ENCODE measurements around the gene TLR3.

Gene TLR3

DNA sequence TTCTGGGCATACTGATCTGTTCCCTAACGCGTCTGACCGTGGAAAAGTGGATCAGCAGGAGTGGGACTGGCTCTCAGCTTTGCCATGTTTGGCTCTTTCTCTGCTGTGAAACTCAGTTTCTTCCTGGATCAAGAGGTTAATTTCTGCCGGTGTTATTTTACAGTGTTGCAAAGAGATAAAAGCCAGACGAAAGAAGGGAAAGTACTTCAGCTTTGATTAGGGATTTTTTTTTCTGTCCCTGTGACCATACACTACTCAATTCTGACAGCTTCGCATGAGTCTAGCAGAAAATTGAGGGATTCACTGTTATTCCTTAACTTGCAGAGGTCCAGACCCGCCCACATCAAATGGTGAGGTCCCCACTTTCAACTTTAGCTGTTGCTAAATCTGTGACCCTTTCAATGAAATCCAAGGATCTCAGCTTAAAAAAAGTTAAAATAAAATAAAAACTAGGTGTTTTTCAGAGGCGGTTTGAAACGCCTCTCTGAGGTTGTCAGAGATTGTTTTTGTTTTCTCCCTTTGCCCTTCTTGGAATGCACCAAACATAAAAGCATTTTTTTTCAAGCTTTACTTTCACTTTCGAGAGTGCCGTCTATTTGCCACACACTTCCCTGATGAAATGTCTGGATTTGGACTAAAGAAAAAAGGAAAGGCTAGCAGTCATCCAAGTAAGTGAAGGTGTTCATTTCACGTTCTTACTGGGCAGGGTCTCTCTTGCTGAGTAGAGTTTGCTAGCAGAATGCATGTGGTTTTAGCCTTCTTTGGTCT, at the start of gene TLR3:
TSS of gene TLR3 (plus strand) at position 576 of the 768 bp plus-strand sequence. CDS start 7,464 bp downstream, outside the sequence.
- no peaks in the 10 kb centered on the region for H3K9me3 Mint-ChIP-seq
- H3K4me1 Mint-ChIP-seq = peaks cover 18% of the 10 kb centered on the region
- no peaks in the 10 kb centered on the region for H3K36me3 Mint-ChIP-seq (ENCODE audit: low read depth)
- no peak for DNase-seq
- peak within 1 kb of the TSS; percentile 79 for H3K4me3 Mint-ChIP-seq
- H3K27me3 Mint-ChIP-seq = peaks cover 8% of the 10 kb centered on the region
- no peak for ATAC-seq
- no peak within 1 kb of the TSS for H3K27ac Mint-ChIP-seq

DNA sequence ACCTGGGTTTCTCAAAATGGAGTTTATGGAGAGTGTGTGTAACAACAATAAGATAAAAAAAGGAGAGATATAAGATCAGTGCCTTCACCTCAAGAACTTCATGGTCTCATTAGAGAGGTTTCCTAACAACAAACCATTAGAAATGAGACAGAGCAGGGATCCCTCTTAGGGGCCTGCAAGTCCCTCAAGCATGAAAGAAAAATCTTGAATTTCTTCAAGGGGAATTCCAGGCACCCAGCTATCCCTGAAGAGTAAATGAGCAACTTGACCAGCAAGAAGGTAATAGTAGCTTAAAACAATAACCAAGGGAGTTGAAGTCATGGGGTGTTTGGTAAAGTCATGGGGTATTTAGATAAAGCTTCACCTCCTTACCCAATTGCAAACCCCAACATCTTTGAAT, 49.7 kb upstream of the TLR3 start:
- Mint-ChIP-seq H3K4me1 (no peaks in the 10 kb centered on the region), H3K9me3 (peaks cover 5% of the 10 kb centered on the region), H3K27me3 (peaks cover 10% of the 10 kb centered on the region), H3K36me3 (ENCODE audit: low read depth) (no peaks in the 10 kb centered on the region), H3K27ac (no peak overlapping the region), H3K4me3 (no peak overlapping the region)
- ATAC-seq (no peak), DNase-seq (no peak)

DNA sequence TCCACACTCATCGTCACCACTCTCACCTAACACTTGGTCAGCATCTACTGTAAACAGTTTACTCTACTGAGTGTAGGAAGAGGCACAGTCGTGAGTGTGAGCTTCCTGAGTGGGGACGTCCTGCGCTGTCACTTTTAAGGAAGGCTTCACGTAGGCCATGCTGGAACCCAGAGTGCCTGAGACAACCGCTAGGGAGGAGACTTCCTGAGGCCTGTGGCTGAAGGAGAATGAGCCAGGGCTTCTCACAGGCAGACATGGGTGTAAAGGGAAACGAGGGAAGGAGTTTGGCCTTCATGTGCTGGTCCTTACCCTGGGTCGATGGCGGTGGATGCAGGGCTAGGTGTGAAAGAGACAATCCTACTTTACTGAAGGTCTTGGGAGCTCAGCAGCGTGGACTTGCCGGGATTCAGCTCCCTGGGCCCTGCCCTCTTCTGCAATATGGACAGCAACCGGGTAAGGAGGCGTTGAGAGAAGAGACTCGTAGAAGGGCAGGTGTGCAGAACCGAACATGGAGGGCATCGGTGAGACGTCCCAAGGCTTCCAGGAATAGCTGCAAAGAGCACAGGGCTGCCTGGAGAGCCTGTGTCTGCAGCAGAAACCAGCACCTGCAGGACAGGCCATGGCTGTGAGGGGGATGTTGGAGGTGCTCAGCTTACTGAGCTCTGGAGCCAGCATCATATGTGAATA, 48.7 kb upstream of the TLR3 start:
- peaks cover 5% of the 10 kb centered on the region for H3K9me3 Mint-ChIP-seq
- no peak for ATAC-seq
- H3K4me1 Mint-ChIP-seq = no peaks in the 10 kb centered on the region
- H3K27me3 Mint-ChIP-seq = peaks cover 9% of the 10 kb centered on the region
- no peak overlapping the region for H3K4me3 Mint-ChIP-seq
- no peak overlapping the region for H3K27ac Mint-ChIP-seq
- H3K36me3 Mint-ChIP-seq (ENCODE audit: low read depth) = no peaks in the 10 kb centered on the region
- no peak for DNase-seq

DNA sequence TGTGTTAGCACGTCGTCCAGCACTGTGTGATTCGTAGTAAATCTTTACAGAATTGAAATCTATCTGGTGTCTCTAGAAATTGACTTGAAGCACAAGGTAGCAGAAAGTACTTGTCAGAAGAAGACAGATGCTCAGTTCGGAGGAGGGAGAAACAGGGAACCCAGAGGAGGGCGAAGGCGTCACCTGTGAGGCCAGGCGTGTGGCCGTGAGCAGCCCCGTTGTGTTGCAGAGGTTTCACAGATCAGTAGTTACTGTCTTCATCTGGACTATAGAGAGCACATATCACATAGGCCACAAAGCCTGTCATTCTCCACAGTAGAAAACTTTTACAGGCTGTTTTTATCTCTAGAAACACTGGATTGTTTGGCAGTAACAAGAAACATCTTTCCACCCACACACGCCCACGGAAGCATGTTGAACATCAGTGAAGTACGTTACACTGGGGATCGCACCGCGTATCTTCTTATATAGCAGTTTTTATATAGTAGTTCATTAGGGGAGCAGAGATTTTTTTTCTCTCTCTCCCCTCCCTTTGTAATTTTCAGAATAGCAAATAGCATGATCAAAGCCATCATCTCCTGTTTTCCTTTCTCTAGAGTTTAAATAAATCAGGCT, 48.1 kb upstream of the TLR3 start:
- DNase-seq = no peak
- Mint-ChIP-seq H3K27ac (no peak overlapping the region), H3K4me3 (no peak overlapping the region), H3K4me1 (no peaks in the 10 kb centered on the region), H3K9me3 (peaks cover 5% of the 10 kb centered on the region), H3K27me3 (peaks cover 6% of the 10 kb centered on the region), H3K36me3 (ENCODE audit: low read depth) (no peaks in the 10 kb centered on the region)
- ATAC-seq = no peak

DNA sequence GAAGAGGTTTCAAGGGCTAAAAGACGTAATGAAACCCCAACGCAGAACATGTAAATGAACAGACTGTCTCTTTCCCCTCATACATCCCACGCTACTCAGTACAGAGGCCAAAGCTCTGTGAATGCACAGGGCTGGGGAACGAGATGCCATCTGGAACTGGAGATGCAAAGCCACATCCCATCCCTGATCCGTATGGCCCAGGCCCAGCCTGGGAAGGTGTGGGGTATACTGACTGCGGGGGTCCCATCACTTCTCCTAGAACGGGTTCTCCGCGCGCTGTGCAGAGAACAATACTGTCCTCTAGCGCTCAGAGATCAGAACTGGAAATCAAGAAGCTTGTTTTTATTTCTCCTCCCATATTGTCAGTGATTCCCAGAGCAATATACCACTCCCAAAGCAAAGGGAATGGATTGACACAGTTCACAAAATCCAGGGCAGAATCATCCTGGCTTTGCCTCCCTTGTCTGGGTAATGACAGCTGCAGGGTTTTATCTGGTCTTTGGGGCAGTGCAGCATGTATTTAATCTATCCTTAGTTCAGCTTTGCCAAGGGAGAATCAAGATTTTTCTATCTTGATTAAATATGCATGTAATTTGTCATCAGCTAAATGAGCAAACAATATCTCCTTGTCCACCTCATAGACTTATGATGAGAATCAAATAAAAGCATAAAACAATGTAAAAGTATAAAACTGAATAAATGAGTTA, 47.3 kb upstream of the TLR3 start:
- DNase-seq = no peak
- H3K27me3 Mint-ChIP-seq = peaks cover 4% of the 10 kb centered on the region
- H3K4me1 Mint-ChIP-seq = no peaks in the 10 kb centered on the region
- H3K36me3 Mint-ChIP-seq (ENCODE audit: low read depth) = no peaks in the 10 kb centered on the region
- ATAC-seq = no peak
- no peak overlapping the region for H3K4me3 Mint-ChIP-seq
- H3K27ac Mint-ChIP-seq = no peak overlapping the region
- H3K9me3 Mint-ChIP-seq = peaks cover 5% of the 10 kb centered on the region

DNA sequence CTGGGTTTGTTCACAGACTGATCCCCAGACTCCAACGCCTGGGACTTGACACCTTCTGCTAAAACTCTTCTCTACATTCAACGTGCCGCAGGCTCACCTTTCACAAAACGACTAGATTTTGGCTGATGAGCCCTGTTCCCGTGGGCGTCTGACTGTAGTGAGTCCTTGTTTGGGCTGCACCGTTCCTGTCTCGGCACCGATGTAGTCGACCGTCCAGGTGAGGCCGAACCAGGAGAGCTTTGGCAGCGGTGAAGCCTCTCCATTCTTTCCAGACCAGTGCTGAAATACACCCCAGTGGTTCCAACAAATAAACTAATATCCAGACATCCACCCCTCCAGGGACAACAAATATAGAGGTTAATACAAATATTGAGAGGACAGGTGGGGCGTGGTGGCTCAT, 45.0 kb upstream of the TLR3 start:
- H3K36me3 Mint-ChIP-seq (ENCODE audit: low read depth) = no peaks in the 10 kb centered on the region
- no peak for DNase-seq
- no peaks in the 10 kb centered on the region for H3K4me1 Mint-ChIP-seq
- no peak overlapping the region for H3K27ac Mint-ChIP-seq
- ATAC-seq = no peak
- no peak overlapping the region for H3K4me3 Mint-ChIP-seq
- peaks cover 2% of the 10 kb centered on the region for H3K9me3 Mint-ChIP-seq
- H3K27me3 Mint-ChIP-seq = peaks cover 6% of the 10 kb centered on the region

DNA sequence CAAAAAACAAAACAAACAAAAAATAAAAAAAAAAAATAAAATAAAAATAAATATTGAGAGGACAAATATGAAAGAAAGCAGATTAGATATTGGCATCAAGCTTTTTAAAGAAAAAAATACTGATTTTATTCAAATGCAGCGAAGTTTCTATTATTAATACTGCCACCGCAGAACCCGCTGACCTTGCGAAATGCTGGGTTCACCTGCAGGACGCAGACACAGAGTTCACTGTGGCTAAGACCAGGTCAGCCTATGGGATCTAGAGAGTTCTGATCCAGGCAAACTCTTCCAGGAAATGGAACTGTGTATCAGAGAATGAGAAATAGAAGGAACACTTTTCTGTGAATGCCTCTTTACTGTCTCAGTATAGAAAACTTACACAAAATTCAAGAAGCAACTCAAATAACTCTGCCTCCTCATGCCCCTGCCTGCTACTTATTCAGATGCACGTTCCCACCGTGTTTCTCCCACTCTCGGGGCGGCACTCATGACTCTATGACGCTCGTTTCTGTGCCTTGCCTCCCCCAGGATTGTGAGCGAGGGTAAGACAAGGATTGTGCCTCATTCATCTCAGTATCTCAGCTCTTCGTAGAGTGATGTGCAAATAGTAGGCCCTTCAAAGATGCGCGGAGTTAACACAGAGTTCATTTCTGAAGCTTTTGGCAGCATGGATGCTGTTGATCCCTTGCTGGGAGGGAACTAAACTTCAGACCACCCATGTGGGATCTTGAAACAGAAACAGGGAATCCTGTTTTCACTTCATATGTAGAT, 44.1 kb upstream of the TLR3 start:
- Mint-ChIP-seq H3K9me3 (no peaks in the 10 kb centered on the region), H3K27ac (no peak overlapping the region), H3K4me1 (no peaks in the 10 kb centered on the region), H3K4me3 (no peak overlapping the region), H3K27me3 (peaks cover 12% of the 10 kb centered on the region), H3K36me3 (ENCODE audit: low read depth) (no peaks in the 10 kb centered on the region)
- DNase-seq = no peak
- ATAC-seq = no peak

DNA sequence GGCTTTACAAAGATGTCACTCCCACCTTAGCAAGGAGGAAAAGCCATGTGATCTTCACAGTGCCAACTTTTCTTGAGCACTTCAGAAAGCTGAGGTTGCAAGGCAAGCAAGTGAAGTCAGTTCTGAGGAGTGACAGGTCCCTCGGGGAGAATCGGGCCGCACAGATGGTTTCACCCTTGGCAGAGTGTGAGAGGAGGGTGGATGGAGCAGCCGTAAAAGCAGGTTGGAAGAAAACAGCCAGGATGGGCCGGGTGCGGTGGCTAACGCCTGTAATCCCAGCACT, 43.6 kb upstream of the TLR3 start:
- no peak overlapping the region for H3K27ac Mint-ChIP-seq
- ATAC-seq = no peak
- DNase-seq = no peak
- peaks cover 10% of the 10 kb centered on the region for H3K27me3 Mint-ChIP-seq
- H3K4me1 Mint-ChIP-seq = no peaks in the 10 kb centered on the region
- no peak overlapping the region for H3K4me3 Mint-ChIP-seq
- H3K9me3 Mint-ChIP-seq = no peaks in the 10 kb centered on the region
- H3K36me3 Mint-ChIP-seq (ENCODE audit: low read depth) = no peaks in the 10 kb centered on the region

DNA sequence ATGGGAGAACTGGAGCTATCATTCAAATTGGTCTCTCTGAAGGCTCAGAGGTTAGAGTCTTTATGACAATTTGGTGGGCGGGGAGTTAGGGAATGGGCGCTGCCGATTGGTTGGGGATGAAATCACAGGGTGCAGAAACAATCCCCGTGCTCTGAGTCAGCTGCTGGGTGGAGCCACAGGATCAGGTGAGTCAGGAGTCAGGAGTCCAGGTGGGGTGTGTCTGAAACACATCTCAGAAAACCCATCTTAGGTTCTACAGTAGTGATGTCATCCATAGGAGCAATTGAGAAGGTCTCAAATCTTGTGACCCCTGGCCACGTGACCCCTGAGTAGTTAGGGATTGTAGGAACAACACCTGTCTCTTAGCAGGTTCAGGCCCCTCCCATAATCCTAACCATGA, 41.6 kb upstream of the TLR3 start:
- ATAC-seq = no peak
- Mint-ChIP-seq H3K27me3 (peaks cover 16% of the 10 kb centered on the region), H3K4me3 (no peak overlapping the region), H3K36me3 (ENCODE audit: low read depth) (no peaks in the 10 kb centered on the region), H3K9me3 (no peaks in the 10 kb centered on the region), H3K27ac (no peak overlapping the region), H3K4me1 (no peaks in the 10 kb centered on the region)
- no peak for DNase-seq

DNA sequence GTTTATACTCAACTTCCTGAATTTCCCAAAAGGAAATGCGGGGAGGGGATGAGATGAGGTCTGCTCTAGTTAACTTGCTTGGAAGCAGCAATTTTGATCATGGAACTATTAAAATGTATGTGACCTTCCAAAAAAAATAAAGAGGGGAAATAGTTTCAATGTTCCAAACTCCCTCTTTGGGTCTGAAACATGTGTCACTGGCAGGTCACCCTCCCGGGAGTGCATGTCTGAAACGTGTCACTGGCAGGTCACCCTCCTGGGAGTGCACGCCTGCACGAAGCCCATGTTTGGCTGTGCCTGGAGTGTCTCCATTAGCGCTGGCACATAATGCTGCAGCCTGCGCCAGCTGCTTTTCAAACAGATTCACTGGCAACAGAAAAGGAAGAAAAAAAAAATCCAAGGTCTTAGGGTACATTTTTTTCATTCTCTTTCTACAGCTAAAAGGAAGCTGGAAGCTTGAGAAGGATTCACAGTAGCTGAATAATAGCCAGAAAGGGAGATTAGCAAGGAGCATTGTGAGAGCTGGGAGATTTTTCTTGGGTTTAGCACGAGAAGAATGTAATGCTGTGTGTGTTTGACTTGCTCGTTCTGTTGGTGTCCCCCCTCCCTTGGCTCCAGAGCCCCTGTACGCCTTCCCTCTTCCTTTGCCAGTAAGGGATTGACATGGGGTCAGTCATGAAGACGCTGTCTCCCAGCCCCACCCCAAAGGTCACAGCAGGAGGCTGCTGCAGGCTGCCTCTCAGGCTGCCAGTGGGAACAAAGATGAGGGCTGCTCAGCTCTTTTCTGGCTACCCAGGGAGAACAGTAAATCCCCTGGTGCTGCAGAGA, 39.2 kb upstream of the TLR3 start:
- Mint-ChIP-seq H3K36me3 (ENCODE audit: low read depth) (no peaks in the 10 kb centered on the region), H3K27ac (no peak overlapping the region), H3K4me1 (no peaks in the 10 kb centered on the region), H3K4me3 (no peak overlapping the region), H3K9me3 (peaks cover 3% of the 10 kb centered on the region), H3K27me3 (peaks cover 20% of the 10 kb centered on the region)
- DNase-seq = no peak
- no peak for ATAC-seq

DNA sequence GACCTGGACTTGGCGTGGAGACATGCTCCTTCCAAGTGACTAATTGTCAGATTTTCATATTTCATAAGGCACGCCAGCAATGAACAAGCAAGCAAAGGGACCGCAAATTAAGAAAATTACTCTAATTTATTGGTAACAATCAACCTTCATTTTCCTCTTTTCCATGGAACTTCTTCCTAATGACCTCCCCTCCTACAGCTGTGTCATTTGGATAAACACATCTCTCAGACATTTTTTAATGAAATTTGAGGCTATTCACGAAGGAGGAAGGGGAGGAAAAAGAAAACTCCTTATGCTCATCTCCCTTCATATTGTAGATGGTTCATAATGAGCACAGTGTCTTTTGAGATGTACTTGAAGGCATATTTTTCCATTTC, 38.6 kb upstream of the TLR3 start:
- Mint-ChIP-seq H3K36me3 (ENCODE audit: low read depth) (no peaks in the 10 kb centered on the region), H3K4me1 (no peaks in the 10 kb centered on the region)

DNA sequence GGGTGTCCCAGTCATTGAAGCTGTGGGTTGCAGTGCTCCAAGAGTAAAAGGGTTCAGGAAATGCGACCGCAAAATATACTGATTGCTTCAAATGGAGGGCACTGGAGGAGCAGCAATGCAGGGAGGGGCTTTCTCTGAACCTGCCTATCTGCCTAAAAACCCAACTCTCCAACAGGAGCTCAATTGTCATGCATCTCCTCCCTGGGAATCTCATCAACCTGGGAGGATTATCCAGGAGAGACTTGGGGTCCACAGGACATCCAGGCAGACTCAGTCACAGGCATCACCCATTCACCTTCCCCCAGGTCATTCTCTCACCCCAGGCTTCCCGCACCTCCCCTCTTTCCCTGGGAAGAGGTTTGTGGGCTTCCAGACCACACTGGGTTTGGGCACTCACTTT, 38.2 kb upstream of the TLR3 start:
- no peak overlapping the region for H3K4me3 Mint-ChIP-seq

More for the DNA sequence above, 38.6 kb upstream of the TLR3 start:
- ATAC-seq (no peak), DNase-seq (no peak)
- peaks cover 3% of the 10 kb centered on the region for H3K9me3 Mint-ChIP-seq
- H3K4me3 Mint-ChIP-seq = no peak overlapping the region
- H3K27me3 Mint-ChIP-seq = peaks cover 20% of the 10 kb centered on the region
- H3K27ac Mint-ChIP-seq = no peak overlapping the region

DNA sequence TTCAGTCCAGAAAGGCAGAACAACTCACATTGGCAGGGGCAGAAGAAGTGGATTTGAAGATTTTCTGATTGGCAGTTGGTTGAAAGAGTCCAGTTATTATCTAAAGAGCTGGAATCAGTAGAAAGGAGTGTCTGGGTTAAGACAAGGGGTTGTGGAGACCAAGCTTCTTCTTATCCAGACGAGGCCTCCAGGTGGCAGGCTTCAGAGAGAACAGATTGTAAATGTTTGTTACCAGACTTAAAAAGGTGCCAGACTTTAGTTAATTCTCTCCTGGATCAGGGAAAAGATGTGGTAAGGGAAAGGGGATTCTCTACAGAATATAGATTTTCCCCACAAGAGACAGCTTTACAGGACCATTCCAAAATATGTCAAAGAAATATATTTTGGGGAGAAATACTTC, 36.7 kb upstream of the TLR3 start:
- ATAC-seq (no peak), DNase-seq (no peak)
- no peak overlapping the region for H3K4me3 Mint-ChIP-seq
- H3K4me1 Mint-ChIP-seq = no peaks in the 10 kb centered on the region
- H3K27ac Mint-ChIP-seq = no peak overlapping the region
- H3K36me3 Mint-ChIP-seq (ENCODE audit: low read depth) = no peaks in the 10 kb centered on the region
- peaks cover 3% of the 10 kb centered on the region for H3K9me3 Mint-ChIP-seq
- peaks cover 30% of the 10 kb centered on the region for H3K27me3 Mint-ChIP-seq

More for the DNA sequence above, 38.2 kb upstream of the TLR3 start:
- H3K9me3 Mint-ChIP-seq = peaks cover 3% of the 10 kb centered on the region
- no peaks in the 10 kb centered on the region for H3K36me3 Mint-ChIP-seq (ENCODE audit: low read depth)
- DNase-seq (no peak), ATAC-seq (no peak)
- H3K27me3 Mint-ChIP-seq = peaks cover 20% of the 10 kb centered on the region
- no peaks in the 10 kb centered on the region for H3K4me1 Mint-ChIP-seq
- H3K27ac Mint-ChIP-seq = no peak overlapping the region

DNA sequence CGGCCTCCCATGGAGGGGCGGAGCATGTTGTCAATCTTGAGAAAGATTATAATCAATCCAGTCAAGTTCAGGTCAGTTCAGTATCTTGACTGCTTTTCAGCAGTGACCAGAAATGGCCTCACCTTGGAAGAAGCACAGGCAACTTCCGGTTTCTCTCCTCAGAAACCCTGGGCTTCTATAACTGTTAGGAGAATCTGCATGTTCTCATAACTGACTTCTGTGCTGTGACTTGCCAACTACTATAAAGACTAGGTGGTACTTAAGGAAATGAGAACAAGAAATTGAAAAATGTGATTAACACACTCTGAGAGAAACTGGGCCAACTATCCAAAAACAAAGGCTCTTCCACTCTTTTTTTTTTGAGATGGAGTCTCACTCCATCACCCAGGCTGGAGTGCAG, 35.9 kb upstream of the TLR3 start:
- Mint-ChIP-seq H3K36me3 (ENCODE audit: low read depth) (no peaks in the 10 kb centered on the region), H3K4me3 (no peak overlapping the region), H3K27me3 (peaks cover 34% of the 10 kb centered on the region), H3K9me3 (peaks cover 3% of the 10 kb centered on the region), H3K27ac (no peak overlapping the region), H3K4me1 (no peaks in the 10 kb centered on the region)
- DNase-seq = no peak
- ATAC-seq = no peak

All from activated naive CD8-positive, alpha-beta T cell treated with anti-CD3 and anti-CD28 coated beads, Interleukin-2, amount 50 U/mL, for 24 hours (primary cell).